HEK293 (cell line): ENCODE measurements around the gene INSRR.

Source experiments
- CTCF ChIA-PET: fragments of 350-600 bp; formaldehyde crosslinking; extraction: SDS; loops from one replicate; lab custom pipeline; 2021; ENCODE audit warnings: antibody characterized with exemption; lab: Yijun Ruan, JAX
- POLR2A ChIA-PET: fragments of 300-600 bp; formaldehyde crosslinking; extraction: SDS; loops from one replicate; lab custom pipeline; 2020; ENCODE audit warnings: antibody characterized with exemption, inconsistent platforms; lab: Yijun Ruan, JAX
- H3K27ac ChIP-seq: fragments of 200-500 bp; sonication (Bioruptor generic); 2 replicates; pipeline ENCODE4 v1.5.1; 2014; ENCODE audit warnings: low read depth, low read length, control low read depth, inconsistent platforms; ENCODE audit errors: extremely low read depth
- H3K36me3 ChIP-seq, 2 experiments: fragments of 200-500 bp in 1 of 2; sonication (Bioruptor generic) in 1 of 2; 1 replicate in 1 of 2; 2 replicates in 1 of 2; pipeline ENCODE4 v1.5.1; 2014 to 2017; ENCODE audit warnings: inconsistent platforms in 2 of 2, low read length in 2 of 2; ENCODE audit not compliant: control insufficient read depth in 2 of 2, insufficient read depth in 1 of 2
- H3K4me1 ChIP-seq: fragments of 200-500 bp; sonication (Bioruptor generic); 2 replicates; pipeline ENCODE4 v1.5.1; 2014; ENCODE audit warnings: mild to moderate bottlenecking, low read length, inconsistent platforms; ENCODE audit not compliant: control insufficient read depth, insufficient read depth
- H3K4me3 ChIP-seq: 2 replicates; pipeline ENCODE4 v1.5.1; 2011; ENCODE audit warnings: low read depth, mild to moderate bottlenecking, control low read depth, low read length, moderate library complexity
- H3K9me3 ChIP-seq: fragments of 200-500 bp; sonication (Bioruptor generic); 2 replicates; pipeline ENCODE4 v1.5.1; 2014; ENCODE audit warnings: low read depth, low read length, inconsistent platforms; ENCODE audit not compliant: control insufficient read depth, insufficient read depth
- ATF2 ChIP-seq: fragments of 450-650 bp; formaldehyde crosslinking; IDR thresholded peaks from 2 replicates; pipeline ENCODE4 v1.5.1; 2016; ENCODE audit warnings: missing biosample characterization, missing genetic modification characterization, low read depth
- KLF17 ChIP-seq: fragments of 450-650 bp; formaldehyde crosslinking; IDR thresholded peaks from 2 replicates; pipeline ENCODE4 v1.5.1; 2016; ENCODE audit warnings: missing biosample characterization, missing genetic modification characterization
- MEIS1 ChIP-seq: sonication (generic); formaldehyde crosslinking; IDR thresholded peaks from 2 replicates; pipeline ENCODE4 v1.8.1; 2022; ENCODE audit warnings: missing genetic modification reagents, mild to moderate bottlenecking, borderline replicate concordance
- PRDM10 ChIP-seq: fragments of 450-650 bp; formaldehyde crosslinking; IDR thresholded peaks from 2 replicates; pipeline ENCODE4 v1.5.1; 2016; ENCODE audit warnings: missing biosample characterization, missing genetic modification characterization
- WT1 ChIP-seq: fragments of 450-650 bp; formaldehyde crosslinking; IDR thresholded peaks from 2 replicates; pipeline ENCODE4 v1.5.1; 2016; ENCODE audit warnings: missing biosample characterization, missing genetic modification characterization
- ZBTB17 ChIP-seq: fragments of 450-650 bp; formaldehyde crosslinking; IDR thresholded peaks from 2 replicates; pipeline ENCODE4 v1.5.1; 2016; ENCODE audit warnings: missing biosample characterization, missing genetic modification characterization
- ZFP3 ChIP-seq: fragments of 450-650 bp; formaldehyde crosslinking; IDR thresholded peaks from 2 replicates; pipeline ENCODE4 v1.5.1; 2016; ENCODE audit warnings: low read depth, missing biosample characterization, missing genetic modification characterization
- ZNF140 ChIP-seq: fragments of 450-650 bp; formaldehyde crosslinking; IDR thresholded peaks from 2 replicates; pipeline ENCODE4 v1.5.1; 2016; ENCODE audit warnings: missing biosample characterization, missing genetic modification characterization
- ZNF146 ChIP-seq: fragments of 450-650 bp; formaldehyde crosslinking; IDR thresholded peaks from 2 replicates; pipeline ENCODE4 v1.5.1; 2016; ENCODE audit warnings: missing biosample characterization, missing genetic modification characterization
- ZNF169 ChIP-seq: fragments of 450-650 bp; formaldehyde crosslinking; IDR thresholded peaks from 2 replicates; pipeline ENCODE4 v1.5.1; 2016; ENCODE audit warnings: missing biosample characterization, missing genetic modification characterization
- ZNF311 ChIP-seq: fragments of 450-650 bp; formaldehyde crosslinking; IDR thresholded peaks from 2 replicates; pipeline ENCODE4 v1.5.1; 2017; ENCODE audit warnings: missing biosample characterization, missing genetic modification characterization, borderline replicate concordance
- ZNF394 ChIP-seq: fragments of 450-650 bp; formaldehyde crosslinking; IDR thresholded peaks from 2 replicates; pipeline ENCODE4 v1.5.1; 2016; ENCODE audit warnings: missing biosample characterization, missing genetic modification characterization, mild to moderate bottlenecking, moderate library complexity, borderline replicate concordance
- ZNF473 ChIP-seq: fragments of 450-650 bp; formaldehyde crosslinking; IDR thresholded peaks from 2 replicates; pipeline ENCODE4 v1.5.1; 2017; ENCODE audit warnings: missing biosample characterization, missing genetic modification characterization
- ZNF488 ChIP-seq: fragments of 450-650 bp; formaldehyde crosslinking; IDR thresholded peaks from 2 replicates; pipeline ENCODE4 v1.5.1; 2016; ENCODE audit warnings: missing biosample characterization, missing genetic modification characterization
- ZNF707 ChIP-seq: fragments of 450-650 bp; formaldehyde crosslinking; IDR thresholded peaks from 2 replicates; pipeline ENCODE4 v1.5.1; 2016; ENCODE audit warnings: missing biosample characterization, missing genetic modification characterization
- ZNF768 ChIP-seq: fragments of 450-650 bp; formaldehyde crosslinking; IDR thresholded peaks from 2 replicates; pipeline ENCODE4 v1.5.1; 2018; ENCODE audit warnings: missing biosample characterization, mild to moderate bottlenecking, missing genetic modification characterization
- ZNF777 ChIP-seq: fragments of 450-650 bp; formaldehyde crosslinking; IDR thresholded peaks from 2 replicates; pipeline ENCODE4 v1.5.1; 2017; ENCODE audit warnings: missing biosample characterization, missing genetic modification characterization, borderline replicate concordance
- ZNF785 ChIP-seq: fragments of 450-650 bp; formaldehyde crosslinking; IDR thresholded peaks from 2 replicates; pipeline ENCODE4 v1.5.1; 2016; ENCODE audit warnings: missing biosample characterization, missing genetic modification characterization
- ZNF830 ChIP-seq: fragments of 450-650 bp; IDR thresholded peaks from 2 replicates; pipeline ENCODE4 v1.5.0; 2018; ENCODE audit warnings: missing biosample characterization, missing genetic modification characterization, low read depth, mild to moderate bottlenecking, moderate library complexity
- TF ChIP-seq, protein P1 (sequence below): fragments of 450-650 bp; formaldehyde crosslinking; IDR thresholded peaks from 2 replicates; pipeline ENCODE4 v1.5.1; 2017; ENCODE audit warnings: missing biosample characterization, missing genetic modification characterization
- TF ChIP-seq, protein P2 (sequence below): fragments of 450-650 bp; formaldehyde crosslinking; IDR thresholded peaks from 2 replicates; pipeline ENCODE4 v1.5.1; 2016; ENCODE audit warnings: missing biosample characterization, missing genetic modification characterization
- TF ChIP-seq, protein P3 (sequence below): fragments of 450-650 bp; formaldehyde crosslinking; IDR thresholded peaks from 2 replicates; pipeline ENCODE4 v1.5.1; 2017; ENCODE audit warnings: missing biosample characterization, mild to moderate bottlenecking, missing genetic modification characterization, moderate library complexity

The INSRR gene

DNA sequence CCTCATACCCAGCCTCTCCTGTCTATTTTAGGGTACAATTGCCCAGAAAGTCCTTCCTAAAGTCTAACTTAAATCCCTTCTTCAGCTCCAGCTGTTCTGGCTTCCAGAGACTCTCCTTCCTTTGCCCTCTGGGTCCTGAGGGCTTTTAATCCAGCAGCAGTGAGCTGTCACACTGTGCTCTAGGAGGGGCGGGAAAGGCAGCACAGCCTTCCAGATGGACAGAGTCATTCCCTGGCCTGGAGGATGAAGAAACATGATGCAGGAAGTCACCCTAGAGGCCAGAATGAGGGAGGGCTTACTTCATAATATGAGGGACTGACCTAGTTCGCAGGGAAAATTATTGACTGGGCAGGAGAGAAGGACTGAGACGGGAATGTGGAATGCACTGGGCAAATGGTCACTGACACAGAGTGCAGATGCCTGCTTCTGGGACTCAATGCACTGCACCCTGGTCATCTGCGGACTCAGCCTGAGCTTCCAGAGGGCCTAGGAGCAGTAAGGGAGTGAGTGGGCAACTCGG, 43.5 kb downstream of the INSRR start:
- Histone ChIP-seq H3K27ac (no peak overlapping the region), H3K4me1 (no peaks in the 10 kb centered on the region), H3K4me3 (no peak overlapping the region), H3K36me3 (no peaks in the 10 kb centered on the region), H3K9me3 (no peaks in the 10 kb centered on the region)
- ChIA-PET CTCF (interaction anchor here (0.6 to 1.5 kb wide), 3 partner anchors 21 to 44 kb away, joined by 3 to 7 read pairs (median 4); no protein-coding TSS in a partner anchor), POLR2A (no interaction called here)
- TF ChIP-seq, protein P1, sequence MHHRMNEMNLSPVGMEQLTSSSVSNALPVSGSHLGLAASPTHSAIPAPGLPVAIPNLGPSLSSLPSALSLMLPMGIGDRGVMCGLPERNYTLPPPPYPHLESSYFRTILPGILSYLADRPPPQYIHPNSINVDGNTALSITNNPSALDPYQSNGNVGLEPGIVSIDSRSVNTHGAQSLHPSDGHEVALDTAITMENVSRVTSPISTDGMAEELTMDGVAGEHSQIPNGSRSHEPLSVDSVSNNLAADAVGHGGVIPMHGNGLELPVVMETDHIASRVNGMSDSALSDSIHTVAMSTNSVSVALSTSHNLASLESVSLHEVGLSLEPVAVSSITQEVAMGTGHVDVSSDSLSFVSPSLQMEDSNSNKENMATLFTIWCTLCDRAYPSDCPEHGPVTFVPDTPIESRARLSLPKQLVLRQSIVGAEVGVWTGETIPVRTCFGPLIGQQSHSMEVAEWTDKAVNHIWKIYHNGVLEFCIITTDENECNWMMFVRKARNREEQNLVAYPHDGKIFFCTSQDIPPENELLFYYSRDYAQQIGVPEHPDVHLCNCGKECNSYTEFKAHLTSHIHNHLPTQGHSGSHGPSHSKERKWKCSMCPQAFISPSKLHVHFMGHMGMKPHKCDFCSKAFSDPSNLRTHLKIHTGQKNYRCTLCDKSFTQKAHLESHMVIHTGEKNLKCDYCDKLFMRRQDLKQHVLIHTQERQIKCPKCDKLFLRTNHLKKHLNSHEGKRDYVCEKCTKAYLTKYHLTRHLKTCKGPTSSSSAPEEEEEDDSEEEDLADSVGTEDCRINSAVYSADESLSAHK (tag by site-specific recombination) = no peak
- TF ChIP-seq ZNF394 (tag by site-specific recombination) (no peak), ATF2 (no peak), ZNF785 (tag by site-specific recombination) (no peak), ZNF146 (tag by site-specific recombination) (no peak), ZNF473 (tag by site-specific recombination) (no peak), MEIS1 (CRISPR knock-in tag) (no peak), ZNF707 (tag by site-specific recombination) (no peak), KLF17 (no peak), ZFP3 (tag by site-specific recombination) (no peak), ZNF140 (tag by site-specific recombination) (no peak), ZNF777 (no peak), ZBTB17 (tag by site-specific recombination) (no peak), WT1 (tag by site-specific recombination) (no peak), ZNF169 (no peak)
- TF ChIP-seq, protein P2, sequence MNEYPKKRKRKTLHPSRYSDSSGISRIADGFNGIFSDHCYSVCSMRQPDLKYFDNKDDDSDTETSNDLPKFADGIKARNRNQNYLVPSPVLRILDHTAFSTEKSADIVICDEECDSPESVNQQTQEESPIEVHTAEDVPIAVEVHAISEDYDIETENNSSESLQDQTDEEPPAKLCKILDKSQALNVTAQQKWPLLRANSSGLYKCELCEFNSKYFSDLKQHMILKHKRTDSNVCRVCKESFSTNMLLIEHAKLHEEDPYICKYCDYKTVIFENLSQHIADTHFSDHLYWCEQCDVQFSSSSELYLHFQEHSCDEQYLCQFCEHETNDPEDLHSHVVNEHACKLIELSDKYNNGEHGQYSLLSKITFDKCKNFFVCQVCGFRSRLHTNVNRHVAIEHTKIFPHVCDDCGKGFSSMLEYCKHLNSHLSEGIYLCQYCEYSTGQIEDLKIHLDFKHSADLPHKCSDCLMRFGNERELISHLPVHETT (tag by site-specific recombination) = no peak

DNA sequence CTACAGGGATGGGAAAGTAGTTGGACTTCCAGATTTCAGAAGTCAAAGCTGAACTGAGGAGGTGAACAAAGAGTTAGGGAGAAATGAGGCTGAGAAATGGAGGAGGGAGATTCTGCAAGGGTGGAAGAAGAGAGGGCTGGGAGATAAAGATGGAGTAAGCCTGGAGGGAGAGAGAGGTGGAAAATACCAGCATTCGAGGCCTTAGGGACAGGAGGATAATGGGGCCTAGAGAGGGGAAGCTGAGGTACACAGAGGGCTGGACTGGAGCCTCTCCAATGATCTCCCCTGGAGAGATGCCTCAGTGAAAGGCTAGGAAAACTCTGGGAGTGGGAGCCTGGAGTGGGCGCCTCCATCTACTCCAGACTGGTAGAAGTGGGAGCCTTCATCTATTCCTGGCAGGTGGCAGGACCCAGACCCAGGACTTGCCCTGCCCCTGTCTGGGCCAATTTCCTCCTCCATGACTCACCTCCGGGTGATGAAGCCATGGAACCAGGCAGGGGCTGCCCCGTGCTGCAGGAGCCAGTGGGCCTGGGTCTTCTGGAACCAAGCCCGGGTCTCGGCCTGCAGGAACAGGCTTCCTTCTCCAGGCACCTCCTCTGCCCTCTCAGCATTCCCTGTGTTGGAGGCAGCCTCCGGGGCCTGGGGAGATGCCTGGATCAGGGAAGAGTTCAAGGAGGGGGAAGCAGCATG, 44.2 kb downstream of the INSRR start:
- no peak overlapping the region for H3K4me3 ChIP-seq
- TF ChIP-seq, protein P3, sequence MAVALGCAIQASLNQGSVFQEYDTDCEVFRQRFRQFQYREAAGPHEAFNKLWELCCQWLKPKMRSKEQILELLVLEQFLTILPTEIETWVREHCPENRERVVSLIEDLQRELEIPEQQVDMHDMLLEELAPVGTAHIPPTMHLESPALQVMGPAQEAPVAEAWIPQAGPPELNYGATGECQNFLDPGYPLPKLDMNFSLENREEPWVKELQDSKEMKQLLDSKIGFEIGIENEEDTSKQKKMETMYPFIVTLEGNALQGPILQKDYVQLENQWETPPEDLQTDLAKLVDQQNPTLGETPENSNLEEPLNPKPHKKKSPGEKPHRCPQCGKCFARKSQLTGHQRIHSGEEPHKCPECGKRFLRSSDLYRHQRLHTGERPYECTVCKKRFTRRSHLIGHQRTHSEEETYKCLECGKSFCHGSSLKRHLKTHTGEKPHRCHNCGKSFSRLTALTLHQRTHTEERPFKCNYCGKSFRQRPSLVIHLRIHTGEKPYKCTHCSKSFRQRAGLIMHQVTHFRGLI (tag by site-specific recombination) = no peak
- TF ChIP-seq ZNF830 (tag by site-specific recombination) (no peak), PRDM10 (tag by site-specific recombination) (no peak), ZNF488 (tag by site-specific recombination) (no peak), ZNF768 (tag by site-specific recombination) (no peak), ZNF311 (no peak)

More for the DNA sequence above, 44.2 kb downstream of the INSRR start:
- ChIA-PET POLR2A (interaction anchor here (0.7 kb wide), 1 partner anchor 74 kb away, joined by 3 read pairs; the partner anchor contains the start of gene MRPL24), CTCF (interaction anchor here (0.6 to 1.3 kb wide), 5 partner anchors 12 to 75 kb away, joined by 3 to 7 read pairs (median 4); no protein-coding TSS in a partner anchor)
- H3K9me3 ChIP-seq = no peaks in the 10 kb centered on the region
- H3K27ac ChIP-seq = no peak overlapping the region
- H3K36me3 ChIP-seq = no peaks in the 10 kb centered on the region
- H3K4me1 ChIP-seq = no peaks in the 10 kb centered on the region
